Fibroblast of lung (primary cell): ENCODE data around the gene CHSY1. TPM values are rescaled to one million over a fixed set of nuclear protein-coding genes. Genes with fewer than 3 reads are reported as not detected.
"Not testable (repeated sequence)": the region's sequence is repeated elsewhere in the genome, so short reads cannot be mapped to it uniquely, and the experiment has no call there.

Experiments
- DNase-seq, 2 donors: peaks; one replicate each; pipeline versions ENCODE4 v3.0.0 to v3.0.0-alpha.2; 2010; ENCODE audit warnings: low read depth in 2 of 2
- H2AFZ ChIP-seq: 2 replicates; pipeline ENCODE4 v1.5.1; 2012; ENCODE audit warnings: low read length, control low read depth, inconsistent platforms
- H3K27ac ChIP-seq: 2 replicates; pipeline ENCODE4 v1.5.1; 2011; ENCODE audit warnings: low read length, control low read depth; ENCODE audit not compliant: insufficient read depth
- H3K27me3 ChIP-seq: 2 replicates; pipeline ENCODE4 v1.5.1; 2011; ENCODE audit warnings: mild to moderate bottlenecking, low read length; ENCODE audit not compliant: control insufficient read depth, insufficient read depth
- H3K36me3 ChIP-seq: 2 replicates; pipeline ENCODE4 v1.5.1; 2011; ENCODE audit warnings: low read length; ENCODE audit not compliant: control insufficient read depth, insufficient read depth
- H3K4me1 ChIP-seq: 2 replicates; pipeline ENCODE4 v1.5.1; 2011; ENCODE audit warnings: low read length; ENCODE audit not compliant: control insufficient read depth, insufficient read depth; ENCODE audit errors: extremely low read depth
- H3K4me2 ChIP-seq: 2 replicates; pipeline ENCODE4 v1.5.1; 2011; ENCODE audit warnings: low read length, control low read depth; ENCODE audit not compliant: insufficient read depth; ENCODE audit errors: extremely low read depth
- H3K4me3 ChIP-seq, 4 experiments: fragments of 200-600 bp in 1 of 4; sonication (generic) in 1 of 4; replicated peaks in 1 of 4; 2 replicates each; pipeline ENCODE4 v1.5.1; 2011 to 2016; ENCODE audit warnings: low read length in 4 of 4, low read depth in 3 of 4, mild to moderate bottlenecking in 3 of 4, control low read depth in 2 of 4, inconsistent platforms in 1 of 4, mixed read lengths in 1 of 4; ENCODE audit not compliant: insufficient read depth in 1 of 4; ENCODE audit errors: control extremely low read depth in 1 of 4
- H3K79me2 ChIP-seq: 2 replicates; pipeline ENCODE4 v1.5.1; 2012; ENCODE audit warnings: mild to moderate bottlenecking, low read length, inconsistent platforms; ENCODE audit not compliant: control insufficient read depth, insufficient read depth
- H3K9ac ChIP-seq: 2 replicates; pipeline ENCODE4 v1.5.1; 2011; ENCODE audit warnings: mild to moderate bottlenecking, low read length, control low read depth; ENCODE audit not compliant: insufficient read depth
- H3K9me3 ChIP-seq: 2 replicates; pipeline ENCODE4 v1.5.1; 2012; ENCODE audit warnings: low read depth, low read length; ENCODE audit not compliant: control insufficient read depth, insufficient read depth
- H4K20me1 ChIP-seq: 2 replicates; pipeline ENCODE4 v1.5.1; 2011; ENCODE audit warnings: low read length; ENCODE audit not compliant: control insufficient read depth, insufficient read depth; ENCODE audit errors: extremely low read depth
- CTCF ChIP-seq, 2 donors: IDR thresholded peaks in 1 of 2; conservative IDR thresholded peaks in 1 of 2; 1 replicate in 1 of 2; 2 replicates in 1 of 2; pipeline ENCODE4 v1.5.1; 2011 to 2012; ENCODE audit warnings: low read length in 2 of 2, control low read depth in 1 of 2, inconsistent platforms in 1 of 2, low read depth in 1 of 2, mild to moderate bottlenecking in 1 of 2
- EZH2 ChIP-seq: IDR thresholded peaks from 2 replicates; pipeline ENCODE4 v1.5.1; 2012; ENCODE audit warnings: low read length, control low read depth, mild to moderate bottlenecking; ENCODE audit errors: missing control alignments
- polyA plus RNA-seq, 2 donors: library from polyadenylated mRNA; depleted of rRNA in 1 of 2; stranded (reverse) in 1 of 2; unstranded in 1 of 2; fragments of >200 nt; gene quantifications; 2 replicates each; pipeline ENCODE4 v1.2.1, GENCODE V29; 2011 to 2012; ENCODE audit warnings: missing spikeins in 1 of 2
- total RNA-seq: library from RNA; depleted of rRNA; stranded (reverse); fragments of >200 nt; gene quantifications from 2 replicates; pipeline ENCODE4 v1.2.1, GENCODE V29; 2014

CHSY1 gene
- total and polyA plus RNA-seq, 2 donors (not counting 1 experiment from before 2014, with no cell fraction given), result 28.6 to 57.0 TPM

- Histone ChIP-seq H3K4me2 (no peak overlapping the region), H3K4me1 (no peaks in the 10 kb centered on the region), H3K4me3 (no peak overlapping the region), H3K27me3 (no peaks in the 10 kb centered on the region), H3K27ac (no peak overlapping the region), H3K9me3 (no peaks in the 10 kb centered on the region), H2AFZ (no peak overlapping the region), H3K9ac (no peak overlapping the region), H3K79me2 (peaks cover 95% of the 10 kb centered on the region), H3K36me3 (peaks cover 3% of the 10 kb centered on the region), H4K20me1 (no peaks in the 10 kb centered on the region)
- TF ChIP-seq EZH2 (no peak), CTCF (conservative IDR thresholded peaks at IDR 0.05 in 1 of 2, IDR thresholded peaks at IDR 0.05 in 1 of 2; ENCODE audit: low read depth in 1 of 2, low read length in 2 of 2) (no peak)
- no peak for DNase-seq
Measured at GRCh38 chr15:101217446-101217845, 34.4 kb downstream of the CHSY1 start.

GRCh38 chr15:101216100-101216499, 35.7 kb downstream of the CHSY1 start:
- Histone ChIP-seq H3K4me3 (no peak overlapping the region), H3K36me3 (peaks cover 3% of the 10 kb centered on the region), H3K9ac (no peak overlapping the region), H3K9me3 (no peaks in the 10 kb centered on the region), H3K4me2 (no peak overlapping the region), H3K27me3 (no peaks in the 10 kb centered on the region), H3K27ac (no peak overlapping the region), H2AFZ (no peak overlapping the region), H3K4me1 (peaks cover under 1% of the 10 kb centered on the region), H4K20me1 (no peaks in the 10 kb centered on the region), H3K79me2 (peaks cover 96% of the 10 kb centered on the region)
- TF ChIP-seq CTCF (conservative IDR thresholded peaks at IDR 0.05 in 1 of 2, IDR thresholded peaks at IDR 0.05 in 1 of 2; ENCODE audit: low read depth in 1 of 2, low read length in 2 of 2) (no peak), EZH2 (no peak)
- DNase-seq, result peak in 1 of 2 donors; percentile 36

- Histone ChIP-seq H3K9ac (no peak overlapping the region), H3K9me3 (no peaks in the 10 kb centered on the region), H2AFZ (no peak overlapping the region), H4K20me1 (no peaks in the 10 kb centered on the region), H3K27ac (no peak overlapping the region), H3K36me3 (peaks cover 3% of the 10 kb centered on the region), H3K79me2 (peaks cover 96% of the 10 kb centered on the region), H3K4me1 (peaks cover 2% of the 10 kb centered on the region), H3K4me3 (no peak overlapping the region), H3K4me2 (no peak overlapping the region), H3K27me3 (no peaks in the 10 kb centered on the region)
- TF ChIP-seq EZH2, result no peak
- TF ChIP-seq CTCF (conservative IDR thresholded peaks at IDR 0.05 in 1 of 2, IDR thresholded peaks at IDR 0.05 in 1 of 2; ENCODE audit: low read depth in 1 of 2, low read length in 2 of 2), result no peak
- no peak for DNase-seq
Measured at GRCh38 chr15:101215681-101216080, 36.2 kb downstream of the CHSY1 start.

GRCh38 chr15:101214435-101215097, 37.3 kb downstream of the CHSY1 start:
- not testable (repeated sequence) for H3K9me3 ChIP-seq, H2AFZ ChIP-seq, H3K4me2 ChIP-seq, H3K9ac ChIP-seq, H3K36me3 ChIP-seq, H3K4me3 ChIP-seq, H3K27ac ChIP-seq, H4K20me1 ChIP-seq, DNase-seq, H3K27me3 ChIP-seq, H3K4me1 ChIP-seq
- peaks cover 96% of the 10 kb centered on the region for H3K79me2 ChIP-seq
